T-helper 1 cell treated with Interleukin-12 subunit alpha and Interleukin-12 subunit beta and Interleukin-4 antibody, amounts not matched to agents 30 μg/mL and 1 μg/mL, for 36 hours (primary cell): ENCODE measurements around the gene AP5M1.
A peak's percentile ranks its signal among the peaks of the same experiment; 100 is the strongest.
"Not testable (repeated sequence)": the region's sequence is repeated elsewhere in the genome, so short reads cannot be mapped to it uniquely, and the experiment has no call there.

Source experiments
- H3K27ac Mint-ChIP-seq: one replicate; pipeline ENCODE4 v1.8.0; 2021; ENCODE audit warnings: mild to moderate bottlenecking, mixed read lengths
- H3K27me3 Mint-ChIP-seq: one replicate; pipeline ENCODE4 v1.8.0; 2021; ENCODE audit warnings: low read depth, mixed read lengths
- H3K36me3 Mint-ChIP-seq: one replicate; pipeline ENCODE4 v1.8.0; 2021; ENCODE audit warnings: low read depth, mixed read lengths
- H3K4me1 Mint-ChIP-seq: one replicate; pipeline ENCODE4 v1.8.0; 2021; ENCODE audit warnings: low read depth, mixed read lengths
- H3K4me3 Mint-ChIP-seq: one replicate; pipeline ENCODE4 v1.8.0; 2021; ENCODE audit warnings: mild to moderate bottlenecking, moderate library complexity, mixed read lengths
- H3K9me3 Mint-ChIP-seq: one replicate; pipeline ENCODE4 v1.8.0; 2021; ENCODE audit warnings: mixed read lengths

AP5M1 gene

DNA sequence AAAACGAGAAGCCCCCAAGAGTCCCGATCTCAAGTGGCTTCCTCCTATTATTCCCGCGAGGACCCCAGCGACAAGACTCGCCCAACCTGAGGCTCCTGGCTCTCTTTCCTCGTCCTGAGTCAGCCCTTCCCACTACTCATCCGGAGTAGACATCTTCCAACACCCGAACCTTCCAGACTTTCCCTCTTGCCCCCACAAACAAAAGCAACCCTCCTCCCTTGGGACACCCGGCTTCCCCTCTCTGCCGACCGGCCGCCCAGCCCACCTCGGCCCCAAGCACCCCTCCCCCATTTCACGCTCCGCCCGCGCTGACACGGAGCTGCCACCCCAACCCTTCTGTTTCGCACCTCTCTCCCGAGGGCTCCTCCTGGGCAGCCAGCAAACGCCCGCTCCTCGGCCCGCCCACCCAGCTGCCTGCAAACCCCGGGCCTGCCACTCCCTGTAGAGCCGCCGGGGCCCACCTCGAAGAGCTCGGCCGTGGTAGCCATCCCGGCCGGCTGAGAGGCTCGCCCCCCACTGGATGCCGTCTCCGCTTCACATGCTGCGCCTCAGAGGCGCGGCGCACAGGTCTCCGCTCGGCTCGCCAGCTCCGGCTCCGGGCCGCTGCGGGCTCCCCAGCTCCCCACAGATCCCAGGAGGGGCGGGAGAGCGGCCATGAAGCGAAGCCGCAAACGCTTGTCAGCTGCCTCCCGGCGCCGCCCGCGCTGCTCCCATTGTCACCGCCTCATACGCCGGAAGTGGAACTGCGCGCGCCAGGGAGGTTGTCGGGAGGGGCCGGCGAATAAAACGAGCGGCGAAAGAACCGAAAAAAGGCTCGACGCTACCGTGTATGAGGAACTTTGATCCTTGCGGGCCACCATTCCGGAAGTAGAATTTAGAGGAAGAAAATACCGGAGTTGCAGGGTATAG is at the start of gene AP5M1, which contains the start of gene EXOC5:
TSS of gene AP5M1 (plus strand) at position 811 of the 909 bp plus-strand sequence. CDS start 344 bp downstream, outside the sequence.
TSS of gene EXOC5 (minus strand) at position 745 of the 909 bp plus-strand sequence. CDS start at position 488, 257 bp downstream.
- Mint-ChIP-seq H3K36me3 (peaks cover 8% of the 10 kb centered on the region), H3K9me3 (no peaks in the 10 kb centered on the region), H3K4me3 (peak within 1 kb of the TSS; percentile 99), H3K4me1 (peaks cover 50% of the 10 kb centered on the region), H3K27me3 (no peaks in the 10 kb centered on the region), H3K27ac (peak within 1 kb of the TSS; percentile 99)

GRCh38 chr14:57221931-57222330 is 46.8 kb upstream of the AP5M1 start:
- no peaks in the 10 kb centered on the region for H3K27me3 Mint-ChIP-seq
- no peaks in the 10 kb centered on the region for H3K4me1 Mint-ChIP-seq
- no peak overlapping the region for H3K27ac Mint-ChIP-seq
- H3K4me3 Mint-ChIP-seq = no peak overlapping the region
- H3K36me3 Mint-ChIP-seq = peaks cover 25% of the 10 kb centered on the region
- no peaks in the 10 kb centered on the region for H3K9me3 Mint-ChIP-seq

DNA sequence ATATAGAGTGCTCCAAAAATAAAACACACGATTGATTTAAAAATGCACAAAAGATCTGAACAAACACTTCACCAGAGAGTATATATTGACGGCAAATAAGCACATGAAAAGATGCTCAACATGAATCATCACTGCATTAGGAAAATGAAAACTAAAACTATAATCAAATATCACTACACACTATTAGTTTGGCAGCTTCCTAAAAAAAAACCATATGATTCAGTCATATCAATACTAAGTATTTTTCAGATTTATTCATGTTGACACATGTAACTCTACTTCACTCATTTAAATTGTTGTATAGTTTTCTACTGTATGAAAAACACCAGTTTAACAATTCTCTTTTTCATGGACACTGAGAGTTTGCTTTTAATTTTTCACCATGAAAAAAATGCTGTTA is 41.7 kb upstream of the AP5M1 start:
- Mint-ChIP-seq H3K27me3 (no peaks in the 10 kb centered on the region), H3K9me3 (peaks cover 7% of the 10 kb centered on the region), H3K4me1 (no peaks in the 10 kb centered on the region), H3K4me3 (no peak overlapping the region), H3K27ac (no peak overlapping the region), H3K36me3 (peaks cover 37% of the 10 kb centered on the region)

DNA sequence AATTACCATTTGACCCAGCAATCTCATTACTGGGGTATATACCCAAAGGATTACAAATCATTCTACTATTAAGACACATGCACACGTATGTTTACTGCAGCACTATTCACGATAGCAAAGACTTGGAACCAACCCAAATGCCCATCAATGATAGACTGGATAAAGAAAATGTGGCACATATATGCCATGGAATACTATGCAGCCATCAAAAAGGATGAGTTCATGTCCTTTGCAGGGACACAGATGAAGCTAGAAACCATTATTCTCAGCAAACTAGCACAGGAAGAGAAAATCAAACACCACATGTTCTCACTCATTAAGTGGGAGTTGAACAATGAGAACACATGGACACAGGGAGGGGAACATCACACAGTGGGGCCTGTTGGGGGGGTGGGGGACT is 40.5 kb upstream of the AP5M1 start:
- not testable (repeated sequence) for H3K27me3 Mint-ChIP-seq, H3K4me3 Mint-ChIP-seq, H3K9me3 Mint-ChIP-seq, H3K4me1 Mint-ChIP-seq, H3K27ac Mint-ChIP-seq
- H3K36me3 Mint-ChIP-seq = peaks cover 37% of the 10 kb centered on the region

DNA sequence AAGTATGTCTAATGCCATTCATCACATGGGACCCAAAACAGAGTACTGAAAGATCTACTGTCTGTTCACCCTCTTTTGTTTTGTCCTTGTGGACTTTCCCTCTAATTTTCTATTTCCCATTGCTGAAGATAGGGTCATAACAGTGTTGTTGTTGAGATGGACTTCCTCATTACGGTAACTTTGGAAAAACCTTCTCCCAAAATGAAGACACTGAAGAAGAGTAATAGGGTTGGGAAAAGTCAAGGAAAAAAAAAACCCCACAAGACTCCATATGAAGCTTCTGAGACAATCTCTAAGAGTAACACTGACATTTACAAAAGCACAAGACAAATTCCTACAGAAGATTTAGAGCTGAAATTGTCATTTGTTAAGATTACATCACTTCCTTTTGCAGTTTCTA is 36.8 kb upstream of the AP5M1 start:
- H3K36me3 Mint-ChIP-seq = peaks cover 30% of the 10 kb centered on the region
- no peak overlapping the region for H3K27ac Mint-ChIP-seq
- H3K27me3 Mint-ChIP-seq = no peaks in the 10 kb centered on the region
- no peak overlapping the region for H3K4me3 Mint-ChIP-seq
- H3K4me1 Mint-ChIP-seq = no peaks in the 10 kb centered on the region
- H3K9me3 Mint-ChIP-seq = peaks cover 7% of the 10 kb centered on the region

- not testable (repeated sequence) for H3K4me1 Mint-ChIP-seq, H3K27me3 Mint-ChIP-seq, H3K4me3 Mint-ChIP-seq, H3K9me3 Mint-ChIP-seq, H3K27ac Mint-ChIP-seq, H3K36me3 Mint-ChIP-seq
Measured at GRCh38 chr14:57240115-57240514, 28.7 kb upstream of the AP5M1 start.

DNA sequence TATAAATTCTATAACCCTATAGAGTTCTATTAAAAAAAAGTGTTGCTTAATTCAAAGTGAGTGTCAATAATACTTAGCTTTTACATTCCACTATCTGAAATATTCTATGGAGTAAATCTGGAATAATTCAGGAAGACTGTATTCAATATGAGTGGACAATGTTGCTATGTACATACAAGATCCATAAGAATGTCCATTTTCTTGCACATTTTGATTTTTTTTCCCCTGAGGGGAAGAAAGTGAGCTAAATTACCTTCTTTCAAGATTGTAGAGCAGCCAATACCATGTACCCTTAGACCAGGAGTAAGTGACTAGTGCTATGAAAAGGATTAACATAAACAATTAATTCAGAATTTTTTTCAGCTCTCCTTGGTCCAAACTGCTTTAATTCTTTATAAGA is 25.5 kb upstream of the AP5M1 start:
- H3K36me3 Mint-ChIP-seq = peaks cover 3% of the 10 kb centered on the region
- H3K4me1 Mint-ChIP-seq = no peaks in the 10 kb centered on the region
- H3K4me3 Mint-ChIP-seq = no peak overlapping the region
- no peaks in the 10 kb centered on the region for H3K27me3 Mint-ChIP-seq
- no peaks in the 10 kb centered on the region for H3K9me3 Mint-ChIP-seq
- no peak overlapping the region for H3K27ac Mint-ChIP-seq

DNA sequence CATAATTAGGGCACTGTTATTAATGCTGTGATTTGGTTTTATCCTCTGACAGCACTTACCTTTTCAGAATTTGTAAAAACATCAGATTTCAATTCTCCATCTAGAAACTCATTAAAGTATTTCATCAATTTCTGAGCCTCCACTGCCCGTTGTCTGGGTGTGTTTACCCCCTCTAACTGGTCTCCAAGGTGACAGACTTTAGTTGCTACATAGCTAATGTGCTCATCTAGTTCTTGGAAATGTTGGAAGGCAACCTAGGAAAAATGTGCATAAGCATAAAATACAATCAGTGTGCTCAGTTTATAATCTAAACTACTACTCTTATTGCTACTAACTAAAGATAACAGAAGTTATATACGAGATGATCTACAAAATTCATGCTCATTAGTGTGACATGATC is 24.7 kb upstream of the AP5M1 start:
- H3K27ac Mint-ChIP-seq = no peak overlapping the region
- no peaks in the 10 kb centered on the region for H3K4me1 Mint-ChIP-seq
- peaks cover 3% of the 10 kb centered on the region for H3K36me3 Mint-ChIP-seq
- H3K27me3 Mint-ChIP-seq = no peaks in the 10 kb centered on the region
- no peak overlapping the region for H3K4me3 Mint-ChIP-seq
- no peaks in the 10 kb centered on the region for H3K9me3 Mint-ChIP-seq

DNA sequence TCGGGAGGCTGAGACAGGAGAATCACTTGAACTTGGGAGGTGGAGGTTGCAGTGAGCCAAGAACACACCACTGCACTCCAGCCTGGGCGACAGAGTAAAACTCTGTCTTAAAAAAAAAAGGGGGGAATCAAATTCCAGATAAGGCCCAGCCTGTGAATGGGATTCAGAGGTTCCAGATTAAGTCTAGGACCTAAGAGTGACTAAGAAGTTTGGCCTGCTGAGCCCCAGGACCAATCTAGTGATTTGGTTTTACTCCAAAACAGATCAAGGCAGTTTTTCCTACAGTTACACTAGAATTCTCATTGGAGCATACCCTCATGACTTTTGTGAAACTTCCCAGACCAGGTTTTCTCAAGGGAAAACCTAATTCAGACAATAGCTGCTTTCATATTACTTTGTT is 22.8 kb upstream of the AP5M1 start:
- Mint-ChIP-seq H3K9me3 (no peaks in the 10 kb centered on the region), H3K36me3 (peaks cover 3% of the 10 kb centered on the region), H3K27me3 (no peaks in the 10 kb centered on the region), H3K4me1 (no peaks in the 10 kb centered on the region), H3K4me3 (no peak overlapping the region), H3K27ac (no peak overlapping the region)

DNA sequence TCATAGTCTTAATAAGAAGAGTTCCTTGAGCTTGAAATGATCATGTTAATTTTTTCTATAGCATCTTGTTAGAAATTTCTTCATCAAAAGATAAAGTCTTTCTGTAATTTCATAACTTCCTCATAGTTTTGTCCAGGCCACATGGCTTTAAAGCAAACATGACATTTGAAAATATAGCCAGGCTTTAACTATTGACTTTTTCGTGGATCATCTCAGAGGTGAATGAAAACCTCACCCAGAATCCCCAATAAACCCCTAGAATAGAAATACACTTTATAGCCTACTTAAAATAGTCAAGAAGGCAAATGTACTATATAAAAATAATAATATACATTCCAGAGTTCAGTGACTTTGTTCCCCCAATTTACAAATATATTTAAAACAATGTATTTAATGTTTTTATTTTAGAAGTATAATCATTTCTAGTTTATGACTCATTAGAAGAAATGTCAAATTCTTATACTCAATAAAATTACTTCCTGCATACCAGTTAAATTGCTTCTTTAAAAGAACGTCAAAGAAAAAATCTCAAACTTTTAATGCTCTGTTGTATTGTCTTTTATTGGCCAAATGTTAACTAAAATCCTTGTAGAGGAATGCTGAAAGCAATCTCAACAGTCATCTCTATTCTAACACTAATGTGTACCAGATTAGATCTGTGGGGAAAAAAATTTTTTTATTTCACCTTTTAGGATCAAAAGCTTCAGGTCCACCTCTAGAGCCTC is 21.7 kb upstream of the AP5M1 start:
- Mint-ChIP-seq H3K36me3 (peaks cover 3% of the 10 kb centered on the region), H3K9me3 (no peaks in the 10 kb centered on the region), H3K4me1 (peaks cover 4% of the 10 kb centered on the region), H3K4me3 (no peak overlapping the region), H3K27me3 (no peaks in the 10 kb centered on the region), H3K27ac (no peak overlapping the region)

GRCh38 chr14:57254884-57255283 is 13.9 kb upstream of the AP5M1 start:
- Mint-ChIP-seq H3K27me3 (no peaks in the 10 kb centered on the region), H3K9me3 (peaks cover 7% of the 10 kb centered on the region), H3K36me3 (peaks cover 24% of the 10 kb centered on the region), H3K27ac (no peak overlapping the region), H3K4me3 (no peak overlapping the region), H3K4me1 (peaks cover 12% of the 10 kb centered on the region)

- not testable (repeated sequence) for H3K9me3 Mint-ChIP-seq
Measured at GRCh38 chr14:57258221-57258620, 10.6 kb upstream of the AP5M1 start.

DNA sequence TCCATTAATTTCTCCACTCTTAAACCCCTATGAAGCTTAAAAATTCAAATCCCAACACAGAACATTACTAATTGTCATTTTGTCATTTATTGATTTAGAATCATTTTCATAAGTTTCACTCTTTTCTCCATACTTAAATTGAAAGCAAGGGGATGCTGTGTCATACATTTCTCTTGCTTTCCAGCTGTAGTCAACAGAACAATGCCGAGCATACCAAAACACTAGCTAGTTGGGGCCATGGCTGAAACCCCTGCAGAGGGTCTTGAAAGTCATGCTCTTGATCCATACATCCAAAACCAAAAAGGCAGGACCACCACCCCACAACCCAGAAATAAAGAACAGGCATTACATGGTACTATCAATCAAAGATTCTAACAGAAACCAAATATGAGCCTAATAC is 9.1 kb upstream of the AP5M1 start:
- peaks cover 16% of the 10 kb centered on the region for H3K4me1 Mint-ChIP-seq
- peaks cover 26% of the 10 kb centered on the region for H3K36me3 Mint-ChIP-seq
- no peak overlapping the region for H3K4me3 Mint-ChIP-seq
- peaks cover 7% of the 10 kb centered on the region for H3K9me3 Mint-ChIP-seq
- H3K27ac Mint-ChIP-seq = no peak overlapping the region
- no peaks in the 10 kb centered on the region for H3K27me3 Mint-ChIP-seq

More at GRCh38 chr14:57258221-57258620, 10.6 kb upstream of the AP5M1 start:
- peaks cover 26% of the 10 kb centered on the region for H3K36me3 Mint-ChIP-seq
- H3K4me3 Mint-ChIP-seq, H3K27me3 Mint-ChIP-seq, H3K27ac Mint-ChIP-seq: not testable (repeated sequence)
- H3K4me1 Mint-ChIP-seq = peaks cover 12% of the 10 kb centered on the region

GRCh38 chr14:57261604-57262003 is 7.2 kb upstream of the AP5M1 start:
- no peaks in the 10 kb centered on the region for H3K27me3 Mint-ChIP-seq
- peaks cover 25% of the 10 kb centered on the region for H3K36me3 Mint-ChIP-seq
- peaks cover 7% of the 10 kb centered on the region for H3K9me3 Mint-ChIP-seq
- H3K4me1 Mint-ChIP-seq = peaks cover 28% of the 10 kb centered on the region
- H3K4me3 Mint-ChIP-seq = no peak overlapping the region
- no peak overlapping the region for H3K27ac Mint-ChIP-seq

DNA sequence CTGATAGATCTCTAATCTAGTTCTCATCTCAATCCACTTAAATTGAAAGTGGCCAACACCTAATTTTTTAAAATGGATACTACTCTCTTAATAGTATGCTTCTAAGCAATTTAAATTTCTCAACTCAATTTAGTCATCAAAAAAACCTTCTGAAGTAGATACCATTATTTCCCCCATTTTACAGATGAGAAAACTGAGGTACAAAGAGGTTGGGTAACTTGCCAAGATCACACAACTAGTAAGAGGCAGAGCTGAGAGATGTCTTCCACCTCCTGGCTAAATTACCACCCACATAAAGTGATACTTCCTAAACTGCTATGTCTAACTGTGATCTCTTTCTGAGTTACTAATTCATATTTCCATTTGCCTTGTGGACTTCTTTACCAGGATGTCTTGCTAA is 6.7 kb upstream of the AP5M1 start:
- Mint-ChIP-seq H3K36me3 (peaks cover 23% of the 10 kb centered on the region), H3K4me1 (peaks cover 33% of the 10 kb centered on the region), H3K9me3 (peaks cover 7% of the 10 kb centered on the region), H3K4me3 (no peak overlapping the region), H3K27ac (no peak overlapping the region), H3K27me3 (no peaks in the 10 kb centered on the region)
